Right lobe of liver (tissue), 4 donors: Measurements from ENCODE around the gene GABRA4.

Experiments
- POLR2A ChIP-seq: fragments of 450-650 bp; IDR thresholded peaks from one replicate; pipeline ENCODE4 v1.6.1; 2017; ENCODE audit warnings: antibody characterized with exemption, mild to moderate bottlenecking
- TF ChIP-seq, protein P1 (sequence below), 4 donors: fragments of 200-600 bp in 3 of 4; fragments of 450-650 bp in 1 of 4; IDR thresholded peaks; one replicate each; pipeline versions ENCODE4 v1.5.1 to v1.8.0; 2016 to 2022; ENCODE audit warnings: antibody characterized with exemption in 4 of 4, mild to moderate bottlenecking in 2 of 4
- donor health status: DM: no; HTN: no; CAD: no.
- donor health status: DM: no; HTN: no; CAD: no.
- donor health status: DM: no; HTN: yes; CAD: no.

DNA sequence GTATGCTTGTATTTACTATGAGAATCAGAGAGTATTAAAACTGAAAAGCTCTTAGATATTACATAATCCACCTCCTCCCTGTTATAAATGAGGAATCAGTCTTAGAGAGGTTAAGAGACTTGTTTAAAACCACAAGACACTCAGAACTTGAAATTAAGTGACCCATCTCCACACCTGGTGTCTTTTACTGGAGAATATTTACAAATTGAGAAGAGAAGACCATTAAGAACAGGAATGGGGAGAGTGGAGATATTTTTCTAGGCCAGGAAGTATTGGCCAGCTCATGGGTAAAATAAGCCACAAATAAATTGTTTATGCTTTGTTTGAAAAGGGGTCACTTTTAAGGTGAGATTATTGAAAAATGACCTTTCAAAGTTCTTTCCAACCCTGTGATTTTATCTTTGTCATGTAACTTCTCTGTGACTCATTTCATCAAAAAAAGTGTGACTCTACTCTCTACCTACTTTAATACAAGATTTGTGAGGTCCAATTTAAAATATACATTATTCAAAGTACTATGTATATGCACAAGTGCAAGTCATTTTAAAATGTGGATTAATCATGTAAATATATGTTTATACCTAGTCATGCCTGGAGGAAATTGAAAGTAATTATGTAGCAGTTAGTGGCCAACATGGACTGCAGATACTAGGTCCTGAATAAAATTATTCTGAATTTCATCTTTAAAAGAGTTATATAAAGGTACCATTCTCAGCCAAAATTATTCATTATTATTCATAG, 68.4 kb downstream of the GABRA4 start:
- TF ChIP-seq, protein P1, sequence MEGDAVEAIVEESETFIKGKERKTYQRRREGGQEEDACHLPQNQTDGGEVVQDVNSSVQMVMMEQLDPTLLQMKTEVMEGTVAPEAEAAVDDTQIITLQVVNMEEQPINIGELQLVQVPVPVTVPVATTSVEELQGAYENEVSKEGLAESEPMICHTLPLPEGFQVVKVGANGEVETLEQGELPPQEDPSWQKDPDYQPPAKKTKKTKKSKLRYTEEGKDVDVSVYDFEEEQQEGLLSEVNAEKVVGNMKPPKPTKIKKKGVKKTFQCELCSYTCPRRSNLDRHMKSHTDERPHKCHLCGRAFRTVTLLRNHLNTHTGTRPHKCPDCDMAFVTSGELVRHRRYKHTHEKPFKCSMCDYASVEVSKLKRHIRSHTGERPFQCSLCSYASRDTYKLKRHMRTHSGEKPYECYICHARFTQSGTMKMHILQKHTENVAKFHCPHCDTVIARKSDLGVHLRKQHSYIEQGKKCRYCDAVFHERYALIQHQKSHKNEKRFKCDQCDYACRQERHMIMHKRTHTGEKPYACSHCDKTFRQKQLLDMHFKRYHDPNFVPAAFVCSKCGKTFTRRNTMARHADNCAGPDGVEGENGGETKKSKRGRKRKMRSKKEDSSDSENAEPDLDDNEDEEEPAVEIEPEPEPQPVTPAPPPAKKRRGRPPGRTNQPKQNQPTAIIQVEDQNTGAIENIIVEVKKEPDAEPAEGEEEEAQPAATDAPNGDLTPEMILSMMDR (IDR thresholded peaks at IDR 0.05): no peak
- TF ChIP-seq POLR2A: no peak
